Measurements from ENCODE around the gene AGPS.

Gene AGPS

DNA sequence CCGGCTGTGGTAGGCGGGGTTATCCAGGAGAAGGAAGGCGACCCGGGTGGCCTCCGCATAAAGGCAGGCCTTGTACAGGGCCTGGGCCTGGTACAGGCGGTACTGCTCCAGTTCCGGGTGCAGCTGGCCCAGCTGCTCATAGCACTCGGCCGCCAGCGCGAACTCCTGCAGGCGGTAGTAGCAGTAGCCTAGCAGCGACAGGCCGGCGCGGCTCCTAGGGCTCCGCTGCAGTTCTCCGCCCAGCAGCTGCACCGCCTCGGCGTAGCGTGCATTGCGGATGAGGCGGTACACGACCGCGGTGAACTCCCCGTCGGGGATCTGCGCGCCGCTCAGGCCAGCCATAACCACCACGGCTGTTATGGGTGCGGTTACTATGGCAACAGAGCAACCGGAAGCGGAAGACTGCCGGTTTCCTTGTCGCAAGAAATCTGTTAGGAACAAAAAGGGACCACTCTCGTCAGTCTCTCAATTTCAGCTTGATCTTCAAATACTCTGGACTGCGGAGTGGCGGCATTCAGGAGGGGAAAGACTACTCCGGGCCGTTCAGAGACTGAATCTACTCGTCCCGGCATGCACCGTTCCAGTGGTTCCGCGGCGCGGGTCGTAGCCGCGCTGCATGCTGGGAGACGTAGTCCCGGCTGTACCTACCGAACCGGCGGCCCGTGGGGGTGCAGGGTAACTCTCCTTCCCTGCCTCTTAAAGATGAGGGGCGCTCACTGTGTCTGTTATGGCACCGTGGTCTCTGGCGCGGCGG is 160.0 kb downstream of the AGPS start (continued):
- TF ChIP-seq ZBTB10 (tag by site-specific recombination; IDR thresholded peaks at IDR 0.05) (peak; percentile 81), ZNF514 (tag by site-specific recombination; IDR thresholded peaks at IDR 0.05) (no peak), ZNF211 (tag by site-specific recombination; IDR thresholded peaks at IDR 0.05; ENCODE audit: low read depth) (no peak), ZNF629 (tag by site-specific recombination; IDR thresholded peaks at IDR 0.05) (peak; percentile 57), ZNF157 (tag by site-specific recombination; IDR thresholded peaks at IDR 0.05) (no peak), MYNN (tag by site-specific recombination; IDR thresholded peaks at IDR 0.05; ENCODE audit: borderline replicate concordance) (peak; percentile 62), ZNF701 (tag by site-specific recombination; IDR thresholded peaks at IDR 0.05) (no peak), GLI4 (tag by site-specific recombination; IDR thresholded peaks at IDR 0.05) (no peak), ZNF610 (tag by site-specific recombination; IDR thresholded peaks at IDR 0.05; ENCODE audit: borderline replicate concordance) (peak; percentile 21; the same call in 1 of the 2 replicates), ZNF354C (tag by site-specific recombination; IDR thresholded peaks at IDR 0.05; ENCODE audit: borderline replicate concordance, low read depth) (no peak), HOXA7 (CRISPR knock-in tag; IDR thresholded peaks at IDR 0.05; ENCODE audit: borderline replicate concordance) (no peak), ZNF175 (tag by site-specific recombination; IDR thresholded peaks at IDR 0.05) (no peak), ZNF549 (tag by site-specific recombination; IDR thresholded peaks at IDR 0.05) (no peak), PRDM2 (tag by site-specific recombination; IDR thresholded peaks at IDR 0.05; ENCODE audit: borderline replicate concordance) (no peak), SP3 (tag by site-specific recombination; IDR thresholded peaks at IDR 0.05) (0 out of 2 replicates have a peak, but pooled peaks have one; percentile 7), ZSCAN30 (tag by site-specific recombination; IDR thresholded peaks at IDR 0.05) (no peak), KLF7 (tag by site-specific recombination; IDR thresholded peaks at IDR 0.05; ENCODE audit: borderline replicate concordance) (no peak), ZNF843 (tag by site-specific recombination; IDR thresholded peaks at IDR 0.05) (no peak), BCL6B (tag by site-specific recombination; IDR thresholded peaks at IDR 0.05) (no peak), ZSCAN5A (tag by site-specific recombination; IDR thresholded peaks at IDR 0.05) (no peak)
- TF ChIP-seq, protein P1, sequence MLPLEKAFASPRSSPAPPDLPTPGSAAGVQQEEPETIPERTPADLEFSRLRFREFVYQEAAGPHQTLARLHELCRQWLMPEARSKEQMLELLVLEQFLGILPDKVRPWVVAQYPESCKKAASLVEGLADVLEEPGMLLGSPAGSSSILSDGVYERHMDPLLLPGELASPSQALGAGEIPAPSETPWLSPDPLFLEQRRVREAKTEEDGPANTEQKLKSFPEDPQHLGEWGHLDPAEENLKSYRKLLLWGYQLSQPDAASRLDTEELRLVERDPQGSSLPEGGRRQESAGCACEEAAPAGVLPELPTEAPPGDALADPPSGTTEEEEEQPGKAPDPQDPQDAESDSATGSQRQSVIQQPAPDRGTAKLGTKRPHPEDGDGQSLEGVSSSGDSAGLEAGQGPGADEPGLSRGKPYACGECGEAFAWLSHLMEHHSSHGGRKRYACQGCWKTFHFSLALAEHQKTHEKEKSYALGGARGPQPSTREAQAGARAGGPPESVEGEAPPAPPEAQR (tag by site-specific recombination; IDR thresholded peaks at IDR 0.05) = no peak
- TF ChIP-seq, protein P2, sequence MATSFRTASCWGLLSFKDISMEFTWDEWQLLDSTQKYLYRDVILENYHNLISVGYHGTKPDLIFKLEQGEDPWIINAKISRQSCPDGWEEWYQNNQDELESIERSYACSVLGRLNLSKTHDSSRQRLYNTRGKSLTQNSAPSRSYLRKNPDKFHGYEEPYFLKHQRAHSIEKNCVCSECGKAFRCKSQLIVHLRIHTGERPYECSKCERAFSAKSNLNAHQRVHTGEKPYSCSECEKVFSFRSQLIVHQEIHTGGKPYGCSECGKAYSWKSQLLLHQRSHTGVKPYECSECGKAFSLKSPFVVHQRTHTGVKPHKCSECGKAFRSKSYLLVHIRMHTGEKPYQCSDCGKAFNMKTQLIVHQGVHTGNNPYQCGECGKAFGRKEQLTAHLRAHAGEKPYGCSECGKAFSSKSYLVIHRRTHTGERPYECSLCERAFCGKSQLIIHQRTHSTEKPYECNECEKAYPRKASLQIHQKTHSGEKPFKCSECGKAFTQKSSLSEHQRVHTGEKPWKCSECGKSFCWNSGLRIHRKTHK (tag by site-specific recombination; IDR thresholded peaks at IDR 0.05) = no peak
- TF ChIP-seq, protein P3, sequence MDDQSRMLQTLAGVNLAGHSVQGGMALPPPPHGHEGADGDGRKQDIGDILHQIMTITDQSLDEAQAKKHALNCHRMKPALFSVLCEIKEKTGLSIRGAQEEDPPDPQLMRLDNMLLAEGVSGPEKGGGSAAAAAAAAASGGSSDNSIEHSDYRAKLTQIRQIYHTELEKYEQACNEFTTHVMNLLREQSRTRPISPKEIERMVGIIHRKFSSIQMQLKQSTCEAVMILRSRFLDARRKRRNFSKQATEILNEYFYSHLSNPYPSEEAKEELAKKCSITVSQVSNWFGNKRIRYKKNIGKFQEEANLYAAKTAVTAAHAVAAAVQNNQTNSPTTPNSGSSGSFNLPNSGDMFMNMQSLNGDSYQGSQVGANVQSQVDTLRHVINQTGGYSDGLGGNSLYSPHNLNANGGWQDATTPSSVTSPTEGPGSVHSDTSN (CRISPR knock-in tag; IDR thresholded peaks at IDR 0.05) = 0 out of 2 replicates have a peak, but pooled peaks have one; percentile 22

All from HEK293 (cell line).